PC-3 (cell line): ENCODE results near the gene FAM107B. TPM values are rescaled to one million over a fixed set of nuclear protein-coding genes. Genes with fewer than 3 reads are reported as not detected.

Experiments used
- ATAC-seq: fragments of 200-7000 bp; cut with Tn5 transposase; 2 replicates; pipeline ENCODE4 v1.9.1; 2020; ENCODE audit warnings: mild to moderate bottlenecking, moderate library complexity
- BruUV-seq: library from RNA; stranded (reverse); fragments of 400-500 nt; replicated peaks from 2 replicates; lab custom pipeline; 2021; lab: Mats Ljungman, UMichigan
- CTCF ChIA-PET: fragments of 300-600 bp; sonication (Branson Sonifier 250); formaldehyde crosslinking; loops from one replicate; lab custom pipeline; 2022; ENCODE audit warnings: antibody characterized with exemption; lab: Charles Lee
- POLR2A ChIA-PET: fragments of 300-600 bp; sonication (Branson Sonifier 250); formaldehyde crosslinking; loops from one replicate; lab custom pipeline; 2022; ENCODE audit warnings: antibody characterized with exemption; ENCODE audit not compliant: unreplicated experiment; lab: Charles Lee
- DNase-seq: peaks from one replicate; pipeline ENCODE4 v3.0.0-alpha.2; 2015
- H2AFZ ChIP-seq: fragments of 300-600 bp; sonication (generic); 2 replicates; pipeline ENCODE4 v1.6.0; 2016; ENCODE audit warnings: antibody characterized with exemption, low read length
- H3F3A ChIP-seq: fragments of 300-600 bp; sonication (generic); one replicate; pipeline ENCODE4 v1.6.0; 2017; ENCODE audit warnings: antibody characterized with exemption, low read length, control low read depth, mild to moderate bottlenecking; ENCODE audit not compliant: unreplicated experiment
- H3K27ac ChIP-seq: fragments of 300-600 bp; sonication (generic); 2 replicates; pipeline ENCODE4 v1.5.1; 2016; ENCODE audit warnings: mild to moderate bottlenecking, low read length
- H3K27me3 ChIP-seq: fragments of 300-600 bp; sonication (generic); 2 replicates; pipeline ENCODE4 v1.6.1; 2016; ENCODE audit warnings: low read length, mixed read lengths
- H3K36me3 ChIP-seq: fragments of 300-600 bp; sonication (generic); 2 replicates; pipeline ENCODE4 v1.6.1; 2016; ENCODE audit warnings: low read depth, mixed run types, low read length, mixed read lengths
- H3K4me1 ChIP-seq: fragments of 300-600 bp; sonication (generic); 2 replicates; pipeline ENCODE4 v1.5.1; 2016; ENCODE audit warnings: low read length; ENCODE audit not compliant: insufficient read depth
- H3K4me2 ChIP-seq: fragments of 300-600 bp; sonication (generic); 2 replicates; pipeline ENCODE4 v1.6.0; 2016; ENCODE audit warnings: low read length
- H3K4me3 ChIP-seq: fragments of 300-600 bp; sonication (generic); 2 replicates; pipeline ENCODE4 v1.5.1; 2016; ENCODE audit warnings: mild to moderate bottlenecking, low read length, mixed read lengths
- H3K79me2 ChIP-seq: fragments of 300-600 bp; sonication (generic); 2 replicates; pipeline ENCODE4 v1.6.1; 2017; ENCODE audit warnings: low read length, mixed read lengths
- H3K9ac ChIP-seq: fragments of 300-600 bp; sonication (generic); 2 replicates; pipeline ENCODE4 v1.6.0; 2016; ENCODE audit warnings: mild to moderate bottlenecking, low read length
- H3K9me2 ChIP-seq: fragments of 300-600 bp; sonication (generic); replicated peaks from 2 replicates; pipeline ENCODE4 v1.6.1; 2016; ENCODE audit warnings: mixed run types, low read length, mixed read lengths
- H3K9me3 ChIP-seq: fragments of 300-600 bp; sonication (generic); 2 replicates; pipeline ENCODE4 v1.6.1; 2016; ENCODE audit warnings: low read length, mixed read lengths
- H4K20me1 ChIP-seq: fragments of 300-600 bp; sonication (generic); 2 replicates; pipeline ENCODE4 v1.6.1; 2016; ENCODE audit warnings: low read length, mixed read lengths
- EZH2 ChIP-seq: fragments of 300-600 bp; sonication (generic); IDR thresholded peaks from one replicate; pipeline ENCODE4 v1.6.1; 2017; ENCODE audit warnings: antibody characterized with exemption, mild to moderate bottlenecking, low read length; ENCODE audit not compliant: unreplicated experiment
- EZH2phosphoT487 ChIP-seq: fragments of 300-600 bp; sonication (generic); IDR thresholded peaks from 2 replicates; pipeline ENCODE4 v1.6.1; 2018; ENCODE audit warnings: mild to moderate bottlenecking, antibody characterized with exemption, low read length, borderline replicate concordance
- intact Hi-C: fragments of 100-400 bp; cut with micrococcal nuclease; formaldehyde crosslinking; loops from 2 replicates; pipeline ENCODE4 v1.9.0; 2023
- total RNA-seq: library from RNA; depleted of rRNA; stranded (reverse); fragments of >200 nt; gene quantifications from 2 replicates; pipeline ENCODE4 v1.2.3, GENCODE V29; 2014
- TF ChIP-seq, protein P1 (sequence below): fragments of 300-600 bp; sonication (generic); conservative IDR thresholded peaks from 2 replicates; pipeline ENCODE4 v1.5.1; 2017; ENCODE audit warnings: antibody characterized with exemption, low read depth, mild to moderate bottlenecking, low read length

Gene FAM107B
- total RNA-seq, 1 experiment from 2014 or later, result 36.6 TPM

DNA sequence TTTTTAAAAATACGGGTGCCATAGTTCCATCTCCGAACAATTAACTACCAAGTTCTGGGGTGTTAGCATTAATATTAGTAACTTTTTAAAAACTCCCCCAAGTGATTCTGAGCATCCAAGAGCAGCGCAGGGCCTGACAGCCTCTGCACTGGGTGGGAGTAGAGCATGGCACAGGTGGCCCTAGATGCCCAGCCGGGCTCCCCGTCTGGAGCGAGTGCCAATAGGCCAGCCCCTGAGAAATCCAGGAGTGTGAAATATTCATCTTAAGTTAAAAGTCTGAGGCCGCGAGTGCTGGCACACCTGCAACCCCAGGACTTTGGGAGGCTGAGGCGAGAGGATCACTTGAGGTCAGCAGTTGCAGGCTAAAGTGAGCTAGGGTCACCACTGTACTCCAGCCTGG lies 16.2 kb downstream of the FAM107B start:
- no peaks in the 10 kb centered on the region for H3K4me1 ChIP-seq
- BruUV-seq, result no TSS peak
- no peaks in the 10 kb centered on the region for H3K9me2 ChIP-seq
- no peak for DNase-seq
- H3K27ac ChIP-seq, result no peak overlapping the region
- ChIA-PET CTCF (no interaction called here), POLR2A (no interaction called here)
- no peak for ATAC-seq
- no peaks in the 10 kb centered on the region for H3K79me2 ChIP-seq
- no peak for TF ChIP-seq EZH2phosphoT487
- TF ChIP-seq EZH2, result no peak
- TF ChIP-seq, protein P1, sequence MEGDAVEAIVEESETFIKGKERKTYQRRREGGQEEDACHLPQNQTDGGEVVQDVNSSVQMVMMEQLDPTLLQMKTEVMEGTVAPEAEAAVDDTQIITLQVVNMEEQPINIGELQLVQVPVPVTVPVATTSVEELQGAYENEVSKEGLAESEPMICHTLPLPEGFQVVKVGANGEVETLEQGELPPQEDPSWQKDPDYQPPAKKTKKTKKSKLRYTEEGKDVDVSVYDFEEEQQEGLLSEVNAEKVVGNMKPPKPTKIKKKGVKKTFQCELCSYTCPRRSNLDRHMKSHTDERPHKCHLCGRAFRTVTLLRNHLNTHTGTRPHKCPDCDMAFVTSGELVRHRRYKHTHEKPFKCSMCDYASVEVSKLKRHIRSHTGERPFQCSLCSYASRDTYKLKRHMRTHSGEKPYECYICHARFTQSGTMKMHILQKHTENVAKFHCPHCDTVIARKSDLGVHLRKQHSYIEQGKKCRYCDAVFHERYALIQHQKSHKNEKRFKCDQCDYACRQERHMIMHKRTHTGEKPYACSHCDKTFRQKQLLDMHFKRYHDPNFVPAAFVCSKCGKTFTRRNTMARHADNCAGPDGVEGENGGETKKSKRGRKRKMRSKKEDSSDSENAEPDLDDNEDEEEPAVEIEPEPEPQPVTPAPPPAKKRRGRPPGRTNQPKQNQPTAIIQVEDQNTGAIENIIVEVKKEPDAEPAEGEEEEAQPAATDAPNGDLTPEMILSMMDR, result no peak
- H3K9ac ChIP-seq, result no peak overlapping the region
- no peak overlapping the region for H2AFZ ChIP-seq
- no peak overlapping the region for H3K4me2 ChIP-seq
- intact Hi-C loops, result no loop called here
- H3K27me3 ChIP-seq, result no peaks in the 10 kb centered on the region
- H3F3A ChIP-seq, result no peaks in the 10 kb centered on the region
- H3K4me3 ChIP-seq, result no peak overlapping the region
- H4K20me1 ChIP-seq, result no peaks in the 10 kb centered on the region
- H3K36me3 ChIP-seq, result no peaks in the 10 kb centered on the region
- H3K9me3 ChIP-seq, result no peaks in the 10 kb centered on the region

DNA sequence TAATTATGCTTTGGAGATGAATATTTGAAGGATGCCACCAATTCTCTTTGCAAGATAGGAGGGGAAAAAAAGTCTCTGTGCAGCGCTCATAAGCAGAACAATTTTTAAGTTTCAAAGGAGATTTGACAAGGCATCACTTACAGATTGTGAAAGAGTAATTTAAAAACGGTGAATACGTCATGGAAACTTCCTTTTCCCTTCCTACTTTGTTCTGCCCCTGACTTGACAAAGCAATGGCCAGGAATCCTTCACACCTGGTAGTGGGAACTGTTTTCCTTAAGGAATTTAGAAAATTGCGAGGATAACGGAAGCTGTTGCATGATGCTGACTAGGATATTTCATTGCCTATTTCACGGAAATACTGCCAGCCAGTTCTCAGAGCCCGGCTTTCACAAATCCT lies 16.7 kb downstream of the FAM107B start:
- no peaks in the 10 kb centered on the region for H3K36me3 ChIP-seq
- no peak overlapping the region for H2AFZ ChIP-seq
- no peak for TF ChIP-seq EZH2phosphoT487
- TF ChIP-seq, protein P1, result no peak
- no peak for TF ChIP-seq EZH2
- ATAC-seq (no peak), DNase-seq (no peak)
- H3K9me2 ChIP-seq, result no peaks in the 10 kb centered on the region
- H3K79me2 ChIP-seq, result no peaks in the 10 kb centered on the region
- H3K4me3 ChIP-seq, result no peak overlapping the region
- no peaks in the 10 kb centered on the region for H3K9me3 ChIP-seq
- H4K20me1 ChIP-seq, result no peaks in the 10 kb centered on the region
- BruUV-seq, result no TSS peak
- H3K27me3 ChIP-seq, result no peaks in the 10 kb centered on the region
- no peak overlapping the region for H3K4me2 ChIP-seq
- ChIA-PET CTCF (no interaction called here), POLR2A (no interaction called here)
- H3K9ac ChIP-seq, result no peak overlapping the region
- intact Hi-C loops, result no loop called here
- H3K27ac ChIP-seq, result no peak overlapping the region
- no peaks in the 10 kb centered on the region for H3K4me1 ChIP-seq
- no peaks in the 10 kb centered on the region for H3F3A ChIP-seq

DNA sequence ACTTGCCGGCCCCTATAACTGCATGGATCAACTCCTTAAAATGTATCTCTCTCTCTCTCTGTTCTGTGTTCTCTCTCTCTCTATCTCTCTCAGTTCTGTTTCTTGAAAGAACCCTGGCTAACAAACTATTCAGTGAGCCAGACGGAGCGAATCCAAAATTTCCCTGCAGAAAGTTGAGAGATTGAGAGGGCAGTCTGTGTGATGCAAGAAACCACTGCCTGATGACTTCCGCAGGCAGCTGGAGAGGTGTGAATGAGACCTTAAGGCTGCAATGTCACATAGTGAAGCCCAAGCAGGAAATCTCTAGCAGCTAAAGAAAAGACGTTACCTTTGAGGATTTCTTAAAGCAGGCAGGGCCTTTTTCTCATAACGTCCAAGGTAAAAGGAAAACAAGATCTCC lies 17.3 kb downstream of the FAM107B start:
- no peak for ATAC-seq
- TF ChIP-seq EZH2, result no peak
- no peak for TF ChIP-seq EZH2phosphoT487
- TF ChIP-seq, protein P1, result no peak
- no peaks in the 10 kb centered on the region for H3K27me3 ChIP-seq
- H3K79me2 ChIP-seq, result no peaks in the 10 kb centered on the region
- H3K4me1 ChIP-seq, result no peaks in the 10 kb centered on the region
- no peak overlapping the region for H3K27ac ChIP-seq
- H3K9me2 ChIP-seq, result no peaks in the 10 kb centered on the region
- ChIA-PET POLR2A (no interaction called here), CTCF (no interaction called here)
- no peak overlapping the region for H2AFZ ChIP-seq
- no TSS peak for BruUV-seq
- no peaks in the 10 kb centered on the region for H4K20me1 ChIP-seq
- no peaks in the 10 kb centered on the region for H3K9me3 ChIP-seq
- H3K36me3 ChIP-seq, result no peaks in the 10 kb centered on the region
- no peak overlapping the region for H3K9ac ChIP-seq
- H3K4me2 ChIP-seq, result no peak overlapping the region
- DNase-seq, result no peak
- intact Hi-C loops, result no loop called here
- H3F3A ChIP-seq, result no peaks in the 10 kb centered on the region
- no peak overlapping the region for H3K4me3 ChIP-seq
